ENCODE results near the gene FOXR1. TPM values are rescaled to one million over a fixed set of nuclear protein-coding genes. Genes with fewer than 3 reads are reported as not detected.
A peak's percentile ranks its signal among the peaks of the same experiment; 100 is the strongest.
"Not testable (repeated sequence)": the region's sequence is repeated elsewhere in the genome, so short reads cannot be mapped to it uniquely, and the experiment has no call there.

FOXR1 gene
- total RNA-seq, 1 donor from 2014 or later = not detected

GRCh38 chr11:118975771-118976709 is 4.5 kb downstream of the FOXR1 start:
- Mint-ChIP-seq H3K36me3 (peaks cover 2% of the 10 kb centered on the region), H3K27ac (no peak overlapping the region), H3K27me3 (ENCODE audit: insufficient read depth, low read depth) (peaks cover 3% of the 10 kb centered on the region), H3K4me3 (no peak overlapping the region), H3K9me3 (peaks cover 6% of the 10 kb centered on the region), H3K4me1 (peaks cover 18% of the 10 kb centered on the region)
- no peak overlapping the region for H3K9ac ChIP-seq
- H2AFZ ChIP-seq (replicated peaks) = no peak overlapping the region
- H3K36me3 ChIP-seq = no peaks in the 10 kb centered on the region
- no peak overlapping the region for H3K4me2 ChIP-seq
- TF ChIP-seq CTCF (IDR thresholded peaks at IDR 0.05) = no peak
- TF ChIP-seq EZH2phosphoT487 (IDR thresholded peaks at IDR 0.05) = no peak
- no peak for TF ChIP-seq EZH2 (IDR thresholded peaks at IDR 0.05)
- no peak for DNase-seq (ENCODE audit: low spot score)
- no peaks in the 10 kb centered on the region for H3K79me2 ChIP-seq (ENCODE audit: low read depth)
- H3K9me3 ChIP-seq (ENCODE audit: low read depth) = no peaks in the 10 kb centered on the region
- H3K27me3 ChIP-seq = no peaks in the 10 kb centered on the region
- peaks cover 18% of the 10 kb centered on the region for H3F3A ChIP-seq (ENCODE audit: low read depth)
- no peaks in the 10 kb centered on the region for H4K20me1 ChIP-seq (ENCODE audit: low read depth)
- H3K27ac ChIP-seq = no peak overlapping the region
- no peak overlapping the region for H3K4me3 ChIP-seq
- peaks cover 18% of the 10 kb centered on the region for H3K4me1 ChIP-seq

- peaks cover 18% of the 10 kb centered on the region for H3K4me1 ChIP-seq
- peaks cover 3% of the 10 kb centered on the region for H3K27me3 Mint-ChIP-seq (ENCODE audit: insufficient read depth, low read depth)
- no peaks in the 10 kb centered on the region for H3K36me3 Mint-ChIP-seq
- peak overlapping the region; percentile 41 for H3K4me2 ChIP-seq
- H3K4me1 Mint-ChIP-seq = peaks cover 18% of the 10 kb centered on the region
- H3K36me3 ChIP-seq = no peaks in the 10 kb centered on the region
- H4K20me1 ChIP-seq (ENCODE audit: low read depth) = no peaks in the 10 kb centered on the region
- H3K79me2 ChIP-seq (ENCODE audit: low read depth) = no peaks in the 10 kb centered on the region
- H3K27ac Mint-ChIP-seq = no peak overlapping the region
- DNase-seq (ENCODE audit: low spot score) = peak; percentile 80
- no peaks in the 10 kb centered on the region for H3K27me3 ChIP-seq
- no peaks in the 10 kb centered on the region for H3K9me3 Mint-ChIP-seq
- peaks cover 18% of the 10 kb centered on the region for H3F3A ChIP-seq (ENCODE audit: low read depth)
- H3K4me3 Mint-ChIP-seq = no peak overlapping the region
- no peaks in the 10 kb centered on the region for H3K9me3 ChIP-seq (ENCODE audit: low read depth)
- H3K9ac ChIP-seq = no peak overlapping the region
- H2AFZ ChIP-seq (replicated peaks) = peak overlapping the region; percentile 53
- TF ChIP-seq EZH2 (IDR thresholded peaks at IDR 0.05) (no peak), EZH2phosphoT487 (IDR thresholded peaks at IDR 0.05) (no peak), CTCF (IDR thresholded peaks at IDR 0.05) (peak; percentile 47)
- no peak overlapping the region for H3K27ac ChIP-seq
- H3K4me3 ChIP-seq = no peak overlapping the region
Measured at GRCh38 chr11:118979434-118979833, 7.9 kb downstream of the FOXR1 start.

GRCh38 chr11:118980191-118980881 is 8.8 kb downstream of the FOXR1 start:
- Histone ChIP-seq H3K4me2 (no peak overlapping the region), H3F3A (ENCODE audit: low read depth) (peaks cover 18% of the 10 kb centered on the region), H3K4me1 (peaks cover 14% of the 10 kb centered on the region), H3K9me3 (ENCODE audit: low read depth) (no peaks in the 10 kb centered on the region), H4K20me1 (ENCODE audit: low read depth) (no peaks in the 10 kb centered on the region), H3K4me3 (no peak overlapping the region), H3K36me3 (no peaks in the 10 kb centered on the region), H3K9ac (no peak overlapping the region), H3K27me3 (no peaks in the 10 kb centered on the region), H3K79me2 (ENCODE audit: low read depth) (no peaks in the 10 kb centered on the region), H3K27ac (no peak overlapping the region), H2AFZ (replicated peaks) (peak overlapping the region; percentile 53)
- Mint-ChIP-seq H3K36me3 (no peaks in the 10 kb centered on the region), H3K27me3 (ENCODE audit: insufficient read depth, low read depth) (no peaks in the 10 kb centered on the region), H3K4me1 (peaks cover 12% of the 10 kb centered on the region), H3K9me3 (no peaks in the 10 kb centered on the region), H3K4me3 (no peak overlapping the region), H3K27ac (no peak overlapping the region)
- no peak for DNase-seq (ENCODE audit: low spot score)
- no peak for TF ChIP-seq EZH2phosphoT487 (IDR thresholded peaks at IDR 0.05)
- no peak for TF ChIP-seq EZH2 (IDR thresholded peaks at IDR 0.05)
- TF ChIP-seq CTCF (IDR thresholded peaks at IDR 0.05) = no peak

- not testable (repeated sequence) for H3K27ac Mint-ChIP-seq; DNase-seq (ENCODE audit: low spot score); H3K4me3 ChIP-seq; H3K27me3 ChIP-seq; H2AFZ ChIP-seq (replicated peaks); H4K20me1 ChIP-seq (ENCODE audit: low read depth); H3K9ac ChIP-seq; H3K9me3 Mint-ChIP-seq; H3K36me3 ChIP-seq; H3K27ac ChIP-seq; H3K4me3 Mint-ChIP-seq; H3K36me3 Mint-ChIP-seq; H3K9me3 ChIP-seq (ENCODE audit: low read depth); H3K4me1 ChIP-seq; H3K27me3 Mint-ChIP-seq (ENCODE audit: insufficient read depth, low read depth); H3K79me2 ChIP-seq (ENCODE audit: low read depth); H3K4me2 ChIP-seq
- peaks cover 12% of the 10 kb centered on the region for H3F3A ChIP-seq (ENCODE audit: low read depth)
- peaks cover 11% of the 10 kb centered on the region for H3K4me1 Mint-ChIP-seq
Measured at GRCh38 chr11:118984337-118984736, 12.8 kb downstream of the FOXR1 start.
